C4-2B (cell line): Measurements from ENCODE around the gene WASHC3.

ENCODE experiments used
- H3K27ac ChIP-seq: fragments of 450-650 bp; 2 replicates; pipeline ENCODE4 v1.5.1; 2017
- CTCF ChIP-seq: fragments of 450-650 bp; conservative IDR thresholded peaks from 2 replicates; pipeline ENCODE4 v1.5.1; 2017; ENCODE audit warnings: mild to moderate bottlenecking
- ZFX ChIP-seq: fragments of 450-650 bp; IDR thresholded peaks from 2 replicates; pipeline ENCODE4 v1.6.1; 2017

WASHC3 gene

GRCh38 chr12:101997102-101997501 is 64.7 kb downstream of the WASHC3 start:
- no peak for TF ChIP-seq ZFX
- H3K27ac ChIP-seq = no peak overlapping the region

GRCh38 chr12:101995684-101996083 is 66.1 kb downstream of the WASHC3 start:
- no peak for TF ChIP-seq CTCF
- no peak for TF ChIP-seq ZFX
- H3K27ac ChIP-seq = no peak overlapping the region

- H3K27ac ChIP-seq = no peak overlapping the region
- TF ChIP-seq CTCF (no peak), ZFX (no peak)
These were observed 69.7 kb downstream of the WASHC3 start for GRCh38 chr12:101992091-101992490.

GRCh38 chr12:101982307-101982706 is 79.5 kb downstream of the WASHC3 start:
- no peak overlapping the region for H3K27ac ChIP-seq
- no peak for TF ChIP-seq ZFX
- no peak for TF ChIP-seq CTCF

GRCh38 chr12:101981868-101982267 is 79.9 kb downstream of the WASHC3 start:
- H3K27ac ChIP-seq = no peak overlapping the region
- TF ChIP-seq CTCF = no peak
- TF ChIP-seq ZFX = no peak

GRCh38 chr12:101968770-101969169 is 93.0 kb downstream of the WASHC3 start:
- no peak overlapping the region for H3K27ac ChIP-seq
- TF ChIP-seq CTCF = no peak

- no peak for TF ChIP-seq CTCF
- no peak for TF ChIP-seq ZFX
- no peak overlapping the region for H3K27ac ChIP-seq
These were observed 94.3 kb downstream of the WASHC3 start for GRCh38 chr12:101967506-101967905.

- TF ChIP-seq ZFX (no peak), CTCF (no peak)
- no peak overlapping the region for H3K27ac ChIP-seq
These were observed 95.3 kb downstream of the WASHC3 start for GRCh38 chr12:101966496-101966895.
